K562 treated with DMSO at 1 percent for 12 hours (cell line): ENCODE measurements around the gene ITM2B. TPM values are rescaled to one million over a fixed set of nuclear protein-coding genes. Genes with fewer than 3 reads are reported as not detected.

Source experiments
- total RNA-seq: library from RNA; unstranded; fragments of 300-600 nt; gene quantifications from 2 replicates; pipeline ENCODE4 v1.2.3, GENCODE V29; 2022; ENCODE audit not compliant: insufficient read depth

The ITM2B gene
- total RNA-seq = 47.7 and 97.2 TPM in 2 replicates

DNA sequence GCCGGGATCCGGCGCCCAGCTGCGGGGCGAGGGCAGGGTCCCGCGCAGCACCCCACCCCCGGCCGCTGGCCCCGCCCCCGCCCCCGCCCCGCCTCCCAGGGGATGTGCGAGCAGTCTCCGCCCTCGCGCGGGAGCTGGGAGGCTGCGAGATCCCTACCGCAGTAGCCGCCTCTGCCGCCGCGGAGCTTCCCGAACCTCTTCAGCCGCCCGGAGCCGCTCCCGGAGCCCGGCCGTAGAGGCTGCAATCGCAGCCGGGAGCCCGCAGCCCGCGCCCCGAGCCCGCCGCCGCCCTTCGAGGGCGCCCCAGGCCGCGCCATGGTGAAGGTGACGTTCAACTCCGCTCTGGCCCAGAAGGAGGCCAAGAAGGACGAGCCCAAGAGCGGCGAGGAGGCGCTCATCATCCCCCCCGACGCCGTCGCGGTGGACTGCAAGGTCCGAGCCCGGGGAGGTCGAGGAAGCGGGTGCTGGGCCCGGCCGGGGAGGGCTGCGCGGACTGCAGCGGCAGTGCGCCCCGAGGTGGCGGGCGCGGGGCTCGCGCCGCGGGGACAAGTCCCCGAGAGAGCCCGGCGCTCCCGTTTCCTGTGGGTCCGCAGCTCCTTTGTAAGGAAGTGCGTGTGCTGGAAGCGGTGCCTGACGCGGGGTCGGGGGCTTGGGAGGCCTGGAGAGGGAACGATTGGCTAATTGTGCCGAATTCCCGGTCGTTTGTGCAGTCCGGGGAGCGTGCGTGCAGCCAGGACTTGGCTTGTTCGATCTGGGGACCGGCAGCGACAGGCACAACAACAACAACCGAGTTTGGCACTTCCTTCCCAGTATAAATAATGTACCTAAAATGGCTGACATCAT, at the start of gene ITM2B:
TSS of gene ITM2B (plus strand) at position 161 of the 843 bp plus-strand sequence. CDS start at position 316, 155 bp downstream.

DNA sequence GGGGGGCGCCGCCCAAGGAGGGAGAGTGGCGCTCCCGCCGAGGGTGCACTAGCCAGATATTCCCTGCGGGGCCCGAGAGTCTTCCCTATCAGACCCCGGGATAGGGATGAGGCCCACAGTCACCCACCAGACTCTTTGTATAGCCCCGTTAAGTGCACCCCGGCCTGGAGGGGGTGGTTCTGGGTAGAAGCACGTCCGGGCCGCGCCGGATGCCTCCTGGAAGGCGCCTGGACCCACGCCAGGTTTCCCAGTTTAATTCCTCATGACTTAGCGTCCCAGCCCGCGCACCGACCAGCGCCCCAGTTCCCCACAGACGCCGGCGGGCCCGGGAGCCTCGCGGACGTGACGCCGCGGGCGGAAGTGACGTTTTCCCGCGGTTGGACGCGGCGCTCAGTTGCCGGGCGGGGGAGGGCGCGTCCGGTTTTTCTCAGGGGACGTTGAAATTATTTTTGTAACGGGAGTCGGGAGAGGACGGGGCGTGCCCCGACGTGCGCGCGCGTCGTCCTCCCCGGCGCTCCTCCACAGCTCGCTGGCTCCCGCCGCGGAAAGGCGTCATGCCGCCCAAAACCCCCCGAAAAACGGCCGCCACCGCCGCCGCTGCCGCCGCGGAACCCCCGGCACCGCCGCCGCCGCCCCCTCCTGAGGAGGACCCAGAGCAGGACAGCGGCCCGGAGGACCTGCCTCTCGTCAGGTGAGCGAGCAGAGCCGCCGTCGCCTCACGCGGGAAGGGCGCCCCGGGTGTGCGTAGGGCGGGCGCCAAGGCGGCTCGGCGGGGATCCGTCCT, 70.5 kb downstream of the ITM2B start, which contains the start of gene RB1:
TSS of gene RB1 (plus strand) at position 393 of the 784 bp plus-strand sequence. CDS start at position 555, 162 bp downstream.

Other genes starting within 250 kb of the ITM2B start
- gene SUCLA2, start 231.9 kb upstream of the ITM2B start, total RNA-seq = 17.4 and 24.7 TPM in 2 replicates
- 7.5 and 11.6 TPM in 2 replicates for gene NUDT15, start 195.5 kb upstream of the ITM2B start, total RNA-seq
- 17.1 and 23.0 TPM in 2 replicates for gene MED4, start 138.1 kb upstream of the ITM2B start, total RNA-seq
- gene RB1, start 70.5 kb downstream of the ITM2B start, total RNA-seq = 4.9 and 21.9 TPM in 2 replicates
- gene LPAR6, start 179.9 kb downstream of the ITM2B start, total RNA-seq = not detected in 2 replicates